ENCODE measurements around the gene SLC35F3. TPM values are rescaled to one million over a fixed set of nuclear protein-coding genes. Genes with fewer than 3 reads are reported as not detected.

SLC35F3 gene
- polyA plus RNA-seq, 1 donor (not counting 4 experiments of a cell fraction or from before 2014, with no cell fraction given): 13.8 TPM

GRCh38 chr1:233959102-233959501 is 54.6 kb downstream of the SLC35F3 start:
- no peaks in the 10 kb centered on the region for H4K20me1 ChIP-seq (ENCODE audit: control insufficient read depth, extremely low read depth, insufficient read depth, low read length)
- H3K27ac ChIP-seq (ENCODE audit: control insufficient read depth, insufficient read depth, low read length): no peak overlapping the region
- no peak overlapping the region for H2AFZ ChIP-seq (ENCODE audit: control insufficient read depth, low read length)
- FAIRE-seq (no peak), DNase-seq (ENCODE audit: low read depth, low spot score) (no peak)
- H3K4me3 ChIP-seq (ENCODE audit: control insufficient read depth in 2 of 3, extremely low read depth in 1 of 3, insufficient read depth in 2 of 3, low read depth in 1 of 3, low read length in 3 of 3): no peak overlapping the region
- no peaks in the 10 kb centered on the region for H3K36me3 ChIP-seq (ENCODE audit: control insufficient read depth in 2 of 2, extremely low read depth in 1 of 2, insufficient read depth in 2 of 2, low read length in 2 of 2)
- no peak overlapping the region for H3K9ac ChIP-seq (ENCODE audit: control insufficient read depth, extremely low read depth, insufficient read depth, low read length)
- no peaks in the 10 kb centered on the region for H3K4me1 ChIP-seq (ENCODE audit: control insufficient read depth, extremely low read depth, insufficient read depth, low read length)
- H3K9me3 ChIP-seq (ENCODE audit: control insufficient read depth, low read depth, low read length): no peaks in the 10 kb centered on the region
- no peaks in the 10 kb centered on the region for H3K9me1 ChIP-seq (ENCODE audit: control insufficient read depth, extremely low read depth, insufficient read depth, low read length)
- TF ChIP-seq CTCF (optimal IDR thresholded peaks at IDR 0.05 in 1 of 3, IDR thresholded peaks at IDR 0.05 in 1 of 3, conservative IDR thresholded peaks at IDR 0.05 in 1 of 3; ENCODE audit: extremely low read depth in 1 of 3, insufficient read depth in 2 of 3, low read length in 3 of 3) (no peak), EZH2 (IDR thresholded peaks at IDR 0.05; ENCODE audit: low read length) (no peak)
- H3K27me3 ChIP-seq (ENCODE audit: control insufficient read depth, extremely low read depth, insufficient read depth, low read length): no peaks in the 10 kb centered on the region
- no peak overlapping the region for H3K4me2 ChIP-seq (ENCODE audit: control insufficient read depth, extremely low read depth, insufficient read depth, low read depth, low read length)
- dilution Hi-C loops (cut with MboI; ENCODE audit: extremely low pct_ligation_motif_present, low sequenced_read_pairs): no loop called here
- no peaks in the 10 kb centered on the region for H3K79me2 ChIP-seq (ENCODE audit: control insufficient read depth, insufficient read depth, low read length)

- no peaks in the 10 kb centered on the region for H3K4me1 ChIP-seq (ENCODE audit: control insufficient read depth, extremely low read depth, insufficient read depth, low read length)
- no peak overlapping the region for H3K4me3 ChIP-seq (ENCODE audit: control insufficient read depth in 2 of 3, extremely low read depth in 1 of 3, insufficient read depth in 2 of 3, low read depth in 1 of 3, low read length in 3 of 3)
- no peak overlapping the region for H3K27ac ChIP-seq (ENCODE audit: control insufficient read depth, insufficient read depth, low read length)
- no peaks in the 10 kb centered on the region for H3K9me1 ChIP-seq (ENCODE audit: control insufficient read depth, extremely low read depth, insufficient read depth, low read length)
- no peak overlapping the region for H3K9ac ChIP-seq (ENCODE audit: control insufficient read depth, extremely low read depth, insufficient read depth, low read length)
- dilution Hi-C loops (cut with MboI; ENCODE audit: extremely low pct_ligation_motif_present, low sequenced_read_pairs): no loop called here
- H3K36me3 ChIP-seq (ENCODE audit: control insufficient read depth in 2 of 2, extremely low read depth in 1 of 2, insufficient read depth in 2 of 2, low read length in 2 of 2): peaks cover 0 to 4% of the 10 kb centered on the region in 2 experiments
- peaks cover 2% of the 10 kb centered on the region for H3K79me2 ChIP-seq (ENCODE audit: control insufficient read depth, insufficient read depth, low read length)
- FAIRE-seq: no peak
- H3K27me3 ChIP-seq (ENCODE audit: control insufficient read depth, extremely low read depth, insufficient read depth, low read length): no peaks in the 10 kb centered on the region
- H2AFZ ChIP-seq (ENCODE audit: control insufficient read depth, low read length): no peak overlapping the region
- no peaks in the 10 kb centered on the region for H4K20me1 ChIP-seq (ENCODE audit: control insufficient read depth, extremely low read depth, insufficient read depth, low read length)
- peaks cover 2% of the 10 kb centered on the region for H3K9me3 ChIP-seq (ENCODE audit: control insufficient read depth, low read depth, low read length)
- no peak for DNase-seq (ENCODE audit: low read depth, low spot score)
- no peak overlapping the region for H3K4me2 ChIP-seq (ENCODE audit: control insufficient read depth, extremely low read depth, insufficient read depth, low read depth, low read length)
- TF ChIP-seq EZH2 (IDR thresholded peaks at IDR 0.05; ENCODE audit: low read length): no peak
- no peak for TF ChIP-seq CTCF (optimal IDR thresholded peaks at IDR 0.05 in 1 of 3, IDR thresholded peaks at IDR 0.05 in 1 of 3, conservative IDR thresholded peaks at IDR 0.05 in 1 of 3; ENCODE audit: extremely low read depth in 1 of 3, insufficient read depth in 2 of 3, low read length in 3 of 3)
Measured at GRCh38 chr1:233959971-233960370, 55.5 kb downstream of the SLC35F3 start.
